HCT116 (cell line): ENCODE measurements around the gene CEP131.

Source experiments
- CTCF ChIP-seq, 3 experiments: fragments of 200-600 bp in 1 of 3; sonication (generic) in 1 of 3; IDR thresholded peaks in 2 of 3; conservative IDR thresholded peaks in 1 of 3; 2 replicates each; pipeline ENCODE4 v1.5.1; 2012 to 2017; ENCODE audit warnings: low read depth in 2 of 3, low read length in 2 of 3, antibody characterized with exemption in 1 of 3, borderline replicate concordance in 1 of 3, control low read depth in 1 of 3, mild to moderate bottlenecking in 1 of 3, mixed read lengths in 1 of 3, mixed run types in 1 of 3, moderate library complexity in 1 of 3; ENCODE audit not compliant: insufficient read depth in 1 of 3
- MAX ChIP-seq: IDR thresholded peaks from 2 replicates; pipeline ENCODE4 v1.6.1; 2012
- SP1 ChIP-seq: IDR thresholded peaks from 2 replicates; pipeline ENCODE4 v1.6.1; 2012; ENCODE audit warnings: low read depth
- YY1 ChIP-seq: IDR thresholded peaks from 2 replicates; pipeline ENCODE4 v1.6.1; 2011; ENCODE audit warnings: low read length, low read depth, moderate library complexity, mild to moderate bottlenecking; ENCODE audit not compliant: insufficient replicate concordance; ENCODE audit errors: extremely low read depth

GRCh38 chr17:81164371-81165245 lies 58.2 kb downstream of the CEP131 start:
- TF ChIP-seq CTCF (IDR thresholded peaks at IDR 0.05 in 2 of 3, conservative IDR thresholded peaks at IDR 0.05 in 1 of 3; ENCODE audit: borderline replicate concordance in 1 of 3, insufficient read depth in 1 of 3, low read depth in 2 of 3, low read length in 2 of 3) (no peak), YY1 (no peak), MAX (no peak), SP1 (no peak)
